AG09309 (cell line): ENCODE measurements around the gene TULP3.
"Not testable (repeated sequence)": the region's sequence is repeated elsewhere in the genome, so short reads cannot be mapped to it uniquely, and the experiment has no call there.

Experiments used
- DNase-seq: peaks from one replicate; pipeline ENCODE4 v3.0.0-alpha.2; 2010; ENCODE audit warnings: low read depth
- H3K4me3 ChIP-seq: 2 replicates; pipeline ENCODE4 v1.5.1; 2011; ENCODE audit warnings: mild to moderate bottlenecking, low read depth, low read length, moderate library complexity; ENCODE audit not compliant: control insufficient read depth
- CTCF ChIP-seq: IDR thresholded peaks from 2 replicates; pipeline ENCODE4 v1.5.1; 2011; ENCODE audit warnings: mild to moderate bottlenecking, low read depth, low read length, inconsistent platforms; ENCODE audit not compliant: insufficient read depth, control insufficient read depth; ENCODE audit errors: missing control alignments

TULP3 gene

GRCh38 chr12:2858944-2859421 lies 31.7 kb upstream of the TULP3 start:
- TF ChIP-seq CTCF = no peak

GRCh38 chr12:2860170-2860569 lies 30.5 kb upstream of the TULP3 start:
- DNase-seq = no peak
- no peak overlapping the region for H3K4me3 ChIP-seq
- no peak for TF ChIP-seq CTCF

More at GRCh38 chr12:2858944-2859421, 31.7 kb upstream of the TULP3 start:
- no peak overlapping the region for H3K4me3 ChIP-seq
- no peak for DNase-seq

- no peak for TF ChIP-seq CTCF
- DNase-seq = no peak
- no peak overlapping the region for H3K4me3 ChIP-seq
These were observed 27.8 kb upstream of the TULP3 start for GRCh38 chr12:2862876-2863275.

GRCh38 chr12:2863402-2863801 lies 27.3 kb upstream of the TULP3 start:
- not testable (repeated sequence) for DNase-seq, H3K4me3 ChIP-seq

GRCh38 chr12:2864198-2864597 lies 26.5 kb upstream of the TULP3 start:
- no peak overlapping the region for H3K4me3 ChIP-seq
- TF ChIP-seq CTCF = no peak
- DNase-seq = no peak

GRCh38 chr12:2868986-2869632 lies 21.6 kb upstream of the TULP3 start:
- H3K4me3 ChIP-seq, DNase-seq: not testable (repeated sequence)

GRCh38 chr12:2876431-2877046 lies 14.2 kb upstream of the TULP3 start:
- peak overlapping the region; percentile 65 for H3K4me3 ChIP-seq
- no peak for DNase-seq
- no peak for TF ChIP-seq CTCF
